ENCODE data around the gene SMIM1. TPM values are rescaled to one million over a fixed set of nuclear protein-coding genes. Genes with fewer than 3 reads are reported as not detected.

Gene SMIM1
- total and polyA plus RNA-seq, 5 donors from 2014 or later, result 0.62 to 1.2 (median 0.81) TPM

GRCh38 chr1:3752400-3752945 lies 20.1 kb upstream of the SMIM1 start, which contains the start of gene CCDC27:
TSS of gene CCDC27 (plus strand) at chr1:3752450. CDS start at chr1:3752482, 32 bp downstream.
- no peak for DNase-seq
- Mint-ChIP-seq H3K27ac (no peak within 1 kb of the TSS), H3K9me3 (peaks cover 0 to 1% (median 0%) of the 10 kb centered on the region in 7 donors), H3K4me1 (peaks cover 0 to 10% (median 4%) of the 10 kb centered on the region in 4 donors), H3K36me3 (no peaks in the 10 kb centered on the region), H3K4me3 (no peak within 1 kb of the TSS), H3K27me3 (peaks cover 13% of the 10 kb centered on the region)
- H3K9me3 ChIP-seq (ENCODE audit: control insufficient read depth in 2 of 2, low read length in 2 of 2), result no peaks in the 10 kb centered on the region
- H3K36me3 ChIP-seq (ENCODE audit: control insufficient read depth, insufficient read depth, low read length), result no peaks in the 10 kb centered on the region
- no peak within 1 kb of the TSS for H3K4me3 ChIP-seq (ENCODE audit: low read depth, low read length)
- ATAC-seq (ENCODE audit: low read depth in 2 of 2), result no peak
- no peak within 1 kb of the TSS for H3K27ac ChIP-seq (ENCODE audit: insufficient read depth, low read length, poor library complexity, severe bottlenecking)
- peaks cover 7% of the 10 kb centered on the region for H3K4me1 ChIP-seq (ENCODE audit: control insufficient read depth, insufficient read depth, low read length, poor library complexity, severe bottlenecking)
- no peaks in the 10 kb centered on the region for H3K27me3 ChIP-seq (ENCODE audit: control insufficient read depth, insufficient read depth, low read length)

GRCh38 chr1:3753656-3754454 lies 18.7 kb upstream of the SMIM1 start:
- H3K36me3 Mint-ChIP-seq, result no peaks in the 10 kb centered on the region
- no peaks in the 10 kb centered on the region for H3K27me3 ChIP-seq (ENCODE audit: control insufficient read depth, insufficient read depth, low read length)
- peaks cover 10% of the 10 kb centered on the region for H3K27me3 Mint-ChIP-seq
- DNase-seq (no peak), ATAC-seq (ENCODE audit: low read depth in 2 of 2) (no peak)
- H3K27ac ChIP-seq (ENCODE audit: insufficient read depth, low read length, poor library complexity, severe bottlenecking), result no peak overlapping the region
- H3K27ac Mint-ChIP-seq, result no peak overlapping the region
- peak overlapping the region in 1 of 4 donors; percentile 15 for H3K4me3 Mint-ChIP-seq
- H3K4me1 Mint-ChIP-seq, result no peaks in the 10 kb centered on the region
- H3K36me3 ChIP-seq (ENCODE audit: control insufficient read depth, insufficient read depth, low read length), result no peaks in the 10 kb centered on the region
- peaks cover 0 to 1% (median 0%) of the 10 kb centered on the region in 7 donors for H3K9me3 Mint-ChIP-seq
- H3K4me3 ChIP-seq (ENCODE audit: low read depth, low read length), result no peak overlapping the region
- H3K9me3 ChIP-seq (ENCODE audit: control insufficient read depth in 2 of 2, low read length in 2 of 2), result no peaks in the 10 kb centered on the region
- H3K4me1 ChIP-seq (ENCODE audit: control insufficient read depth, insufficient read depth, low read length, poor library complexity, severe bottlenecking), result no peaks in the 10 kb centered on the region

- Mint-ChIP-seq H3K9me3 (peaks cover 0 to 3% (median 0%) of the 10 kb centered on the region in 7 donors), H3K27me3 (peaks cover 17% of the 10 kb centered on the region), H3K4me3 (no peak overlapping the region), H3K27ac (no peak overlapping the region), H3K36me3 (no peaks in the 10 kb centered on the region), H3K4me1 (no peaks in the 10 kb centered on the region)
- no peak overlapping the region for H3K4me3 ChIP-seq (ENCODE audit: low read depth, low read length)
- H3K36me3 ChIP-seq (ENCODE audit: control insufficient read depth, insufficient read depth, low read length), result no peaks in the 10 kb centered on the region
- no peak for DNase-seq
- H3K9me3 ChIP-seq (ENCODE audit: control insufficient read depth in 2 of 2, low read length in 2 of 2), result no peaks in the 10 kb centered on the region
- no peak overlapping the region for H3K27ac ChIP-seq (ENCODE audit: insufficient read depth, low read length, poor library complexity, severe bottlenecking)
- peaks cover 4% of the 10 kb centered on the region for H3K27me3 ChIP-seq (ENCODE audit: control insufficient read depth, insufficient read depth, low read length)
- ATAC-seq (ENCODE audit: low read depth in 2 of 2), result no peak
- no peaks in the 10 kb centered on the region for H3K4me1 ChIP-seq (ENCODE audit: control insufficient read depth, insufficient read depth, low read length, poor library complexity, severe bottlenecking)
Measured at GRCh38 chr1:3756394-3756793, 16.2 kb upstream of the SMIM1 start.

- Mint-ChIP-seq H3K4me3 (no peak overlapping the region), H3K9me3 (peaks cover 0 to 3% (median 0%) of the 10 kb centered on the region in 7 donors), H3K27me3 (peaks cover 13% of the 10 kb centered on the region), H3K27ac (no peak overlapping the region), H3K4me1 (no peaks in the 10 kb centered on the region), H3K36me3 (no peaks in the 10 kb centered on the region)
- ATAC-seq (ENCODE audit: low read depth in 2 of 2) (no peak), DNase-seq (no peak)
- H3K36me3 ChIP-seq (ENCODE audit: control insufficient read depth, insufficient read depth, low read length), result no peaks in the 10 kb centered on the region
- H3K27me3 ChIP-seq (ENCODE audit: control insufficient read depth, insufficient read depth, low read length), result peaks cover 4% of the 10 kb centered on the region
- no peaks in the 10 kb centered on the region for H3K4me1 ChIP-seq (ENCODE audit: control insufficient read depth, insufficient read depth, low read length, poor library complexity, severe bottlenecking)
- H3K27ac ChIP-seq (ENCODE audit: insufficient read depth, low read length, poor library complexity, severe bottlenecking), result no peak overlapping the region
- no peaks in the 10 kb centered on the region for H3K9me3 ChIP-seq (ENCODE audit: control insufficient read depth in 2 of 2, low read length in 2 of 2)
- H3K4me3 ChIP-seq (ENCODE audit: low read depth, low read length), result no peak overlapping the region
Measured at GRCh38 chr1:3759164-3759563, 13.4 kb upstream of the SMIM1 start.

GRCh38 chr1:3759796-3760195 lies 12.8 kb upstream of the SMIM1 start:
- Mint-ChIP-seq H3K9me3 (peaks cover 0 to 3% (median 0%) of the 10 kb centered on the region in 7 donors), H3K36me3 (no peaks in the 10 kb centered on the region), H3K27ac (no peak overlapping the region), H3K27me3 (peaks cover 13% of the 10 kb centered on the region), H3K4me1 (no peaks in the 10 kb centered on the region), H3K4me3 (no peak overlapping the region)
- ATAC-seq (ENCODE audit: low read depth in 2 of 2) (no peak), DNase-seq (no peak)
- Histone ChIP-seq H3K4me1 (ENCODE audit: control insufficient read depth, insufficient read depth, low read length, poor library complexity, severe bottlenecking) (no peaks in the 10 kb centered on the region), H3K27ac (ENCODE audit: insufficient read depth, low read length, poor library complexity, severe bottlenecking) (no peak overlapping the region), H3K36me3 (ENCODE audit: control insufficient read depth, insufficient read depth, low read length) (no peaks in the 10 kb centered on the region), H3K27me3 (ENCODE audit: control insufficient read depth, insufficient read depth, low read length) (peaks cover 4% of the 10 kb centered on the region), H3K9me3 (ENCODE audit: control insufficient read depth in 2 of 2, low read length in 2 of 2) (no peaks in the 10 kb centered on the region), H3K4me3 (ENCODE audit: low read depth, low read length) (no peak overlapping the region)

- Mint-ChIP-seq H3K4me3 (no peak overlapping the region), H3K4me1 (no peaks in the 10 kb centered on the region), H3K27ac (peak overlapping the region in 2 of 3 donors; percentile 35 to 74), H3K36me3 (no peaks in the 10 kb centered on the region), H3K9me3 (peaks cover 0 to 3% (median 1%) of the 10 kb centered on the region in 7 donors), H3K27me3 (peaks cover 13% of the 10 kb centered on the region)
- DNase-seq (no peak), ATAC-seq (ENCODE audit: low read depth in 2 of 2) (no peak)
- peaks cover 4% of the 10 kb centered on the region for H3K27me3 ChIP-seq (ENCODE audit: control insufficient read depth, insufficient read depth, low read length)
- H3K27ac ChIP-seq (ENCODE audit: insufficient read depth, low read length, poor library complexity, severe bottlenecking), result no peak overlapping the region
- H3K4me1 ChIP-seq (ENCODE audit: control insufficient read depth, insufficient read depth, low read length, poor library complexity, severe bottlenecking), result no peaks in the 10 kb centered on the region
- no peak overlapping the region for H3K4me3 ChIP-seq (ENCODE audit: low read depth, low read length)
- no peaks in the 10 kb centered on the region for H3K9me3 ChIP-seq (ENCODE audit: control insufficient read depth in 2 of 2, low read length in 2 of 2)
- no peaks in the 10 kb centered on the region for H3K36me3 ChIP-seq (ENCODE audit: control insufficient read depth, insufficient read depth, low read length)
Measured at GRCh38 chr1:3761296-3762010, 11.1 kb upstream of the SMIM1 start.

- Histone ChIP-seq H3K9me3 (ENCODE audit: control insufficient read depth in 2 of 2, low read length in 2 of 2) (no peaks in the 10 kb centered on the region), H3K4me3 (ENCODE audit: low read depth, low read length) (no peak overlapping the region), H3K27ac (ENCODE audit: insufficient read depth, low read length, poor library complexity, severe bottlenecking) (no peak overlapping the region), H3K36me3 (ENCODE audit: control insufficient read depth, insufficient read depth, low read length) (no peaks in the 10 kb centered on the region), H3K27me3 (ENCODE audit: control insufficient read depth, insufficient read depth, low read length) (peaks cover 4% of the 10 kb centered on the region), H3K4me1 (ENCODE audit: control insufficient read depth, insufficient read depth, low read length, poor library complexity, severe bottlenecking) (no peaks in the 10 kb centered on the region)
- Mint-ChIP-seq H3K4me1 (no peaks in the 10 kb centered on the region), H3K9me3 (peaks cover 0 to 3% (median 0%) of the 10 kb centered on the region in 7 donors), H3K27me3 (peaks cover 13% of the 10 kb centered on the region), H3K4me3 (no peak overlapping the region), H3K27ac (no peak overlapping the region), H3K36me3 (no peaks in the 10 kb centered on the region)
- no peak for DNase-seq
- no peak for ATAC-seq (ENCODE audit: low read depth in 2 of 2)
Measured at GRCh38 chr1:3762151-3762872, 10.2 kb upstream of the SMIM1 start.

All from CD4-positive, CD25-positive, alpha-beta regulatory T cell (primary cell).